ENCODE measurements around the gene RBAK.
"Not testable (repeated sequence)": the region's sequence is repeated elsewhere in the genome, so short reads cannot be mapped to it uniquely, and the experiment has no call there.

Gene RBAK

GRCh38 chr7:5043661-5044060 lies 2.0 kb upstream of the RBAK start:
- Histone ChIP-seq H4K20me1 (ENCODE audit: insufficient read depth, low read length) (no peaks in the 10 kb centered on the region), H3K27me3 (ENCODE audit: insufficient read depth, low read length) (no peaks in the 10 kb centered on the region), H3K9me2 (ENCODE audit: low read depth, low read length) (no peaks in the 10 kb centered on the region), H2AFZ (ENCODE audit: low read length) (no peak overlapping the region), H3K79me2 (ENCODE audit: insufficient read depth, low read length) (no peaks in the 10 kb centered on the region; the same call in 1 of the 2 replicates), H3F3A (ENCODE audit: insufficient read depth, low read length) (no peaks in the 10 kb centered on the region), H3K4me2 (ENCODE audit: low read length) (no peak overlapping the region), H3K9ac (ENCODE audit: low read length) (no peak overlapping the region), H3K4me1 (ENCODE audit: insufficient read depth, low read length, severe bottlenecking) (peaks cover 6% of the 10 kb centered on the region), H3K4me3 (ENCODE audit: low read depth, low read length, poor library complexity, severe bottlenecking) (no peak overlapping the region), H3K27ac (ENCODE audit: low read depth, low read length, poor library complexity, severe bottlenecking) (no peak overlapping the region), H3K36me3 (ENCODE audit: insufficient read depth, low read length) (peaks cover 4% of the 10 kb centered on the region; the same call in 1 of the 2 replicates), H3K9me3 (ENCODE audit: low read length) (no peaks in the 10 kb centered on the region)
- TF ChIP-seq CTCF (IDR thresholded peaks at IDR 0.05; ENCODE audit: low read length) (no peak), EZH2 (IDR thresholded peaks at IDR 0.05; ENCODE audit: borderline replicate concordance, low read length) (no peak)

GRCh38 chr7:5046397-5046732 lies 705 bp downstream of the RBAK start:
- H3K36me3 ChIP-seq (ENCODE audit: insufficient read depth, low read length) = peaks cover 30% of the 10 kb centered on the region
- not testable (repeated sequence) for H4K20me1 ChIP-seq (ENCODE audit: insufficient read depth, low read length); H3K27me3 ChIP-seq (ENCODE audit: insufficient read depth, low read length); H3K27ac ChIP-seq (ENCODE audit: low read depth, low read length, poor library complexity, severe bottlenecking); H2AFZ ChIP-seq (ENCODE audit: low read length); H3K9me2 ChIP-seq (ENCODE audit: low read depth, low read length); H3K4me1 ChIP-seq (ENCODE audit: insufficient read depth, low read length, severe bottlenecking); H3K9me3 ChIP-seq (ENCODE audit: low read length); H3K79me2 ChIP-seq (ENCODE audit: insufficient read depth, low read length); H3F3A ChIP-seq (ENCODE audit: insufficient read depth, low read length)
- H3K4me3 ChIP-seq (ENCODE audit: low read depth, low read length, poor library complexity, severe bottlenecking) = peak overlapping the region; percentile 87
- peak overlapping the region; percentile 91 for H3K9ac ChIP-seq (ENCODE audit: low read length)
- peak overlapping the region; percentile 92 for H3K4me2 ChIP-seq (ENCODE audit: low read length)

DNA sequence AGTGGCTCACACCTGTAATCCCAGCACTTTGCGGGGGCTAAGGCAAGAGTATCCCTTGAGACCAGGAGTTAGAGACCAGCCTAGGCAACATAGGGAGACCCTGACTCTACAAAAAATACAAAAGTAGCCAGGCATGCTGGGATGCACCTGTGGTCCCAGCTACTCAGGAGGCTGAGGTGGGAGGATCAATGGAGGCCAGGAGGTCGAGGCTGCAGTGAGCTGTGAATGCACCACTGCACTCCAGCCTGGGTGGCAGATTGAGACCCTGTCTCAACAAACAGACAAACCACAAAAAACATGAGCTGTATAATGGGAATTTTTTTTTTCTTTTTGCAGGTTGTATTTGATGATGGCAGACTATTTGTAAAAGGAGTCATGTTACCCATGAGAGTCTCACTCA lies 1.5 kb downstream of the RBAK start:
- not testable (repeated sequence) for H3K4me2 ChIP-seq (ENCODE audit: low read length); H3K4me1 ChIP-seq (ENCODE audit: insufficient read depth, low read length, severe bottlenecking); H3F3A ChIP-seq (ENCODE audit: insufficient read depth, low read length); H3K9me2 ChIP-seq (ENCODE audit: low read depth, low read length); H3K9ac ChIP-seq (ENCODE audit: low read length); H3K27me3 ChIP-seq (ENCODE audit: insufficient read depth, low read length); H3K79me2 ChIP-seq (ENCODE audit: insufficient read depth, low read length); H3K27ac ChIP-seq (ENCODE audit: low read depth, low read length, poor library complexity, severe bottlenecking); H3K9me3 ChIP-seq (ENCODE audit: low read length); H2AFZ ChIP-seq (ENCODE audit: low read length); H4K20me1 ChIP-seq (ENCODE audit: insufficient read depth, low read length)
- Histone ChIP-seq H3K36me3 (ENCODE audit: insufficient read depth, low read length) (peaks cover 37% of the 10 kb centered on the region), H3K4me3 (ENCODE audit: low read depth, low read length, poor library complexity, severe bottlenecking) (peak overlapping the region; percentile 87)

- Histone ChIP-seq H3K79me2 (ENCODE audit: insufficient read depth, low read length) (peaks cover 6% of the 10 kb centered on the region), H3F3A (ENCODE audit: insufficient read depth, low read length) (no peaks in the 10 kb centered on the region), H3K27me3 (ENCODE audit: insufficient read depth, low read length) (no peaks in the 10 kb centered on the region), H3K9ac (ENCODE audit: low read length) (no peak overlapping the region), H4K20me1 (ENCODE audit: insufficient read depth, low read length) (no peaks in the 10 kb centered on the region), H3K9me2 (ENCODE audit: low read depth, low read length) (no peaks in the 10 kb centered on the region), H2AFZ (ENCODE audit: low read length) (no peak overlapping the region), H3K4me2 (ENCODE audit: low read length) (no peak overlapping the region), H3K4me3 (ENCODE audit: low read depth, low read length, poor library complexity, severe bottlenecking) (no peak overlapping the region), H3K27ac (ENCODE audit: low read depth, low read length, poor library complexity, severe bottlenecking) (no peak overlapping the region), H3K36me3 (ENCODE audit: insufficient read depth, low read length) (peaks cover 72% of the 10 kb centered on the region), H3K4me1 (ENCODE audit: insufficient read depth, low read length, severe bottlenecking) (no peaks in the 10 kb centered on the region), H3K9me3 (ENCODE audit: low read length) (peaks cover 10% of the 10 kb centered on the region)
- no peak for TF ChIP-seq CTCF (IDR thresholded peaks at IDR 0.05; ENCODE audit: low read length)
- no peak for TF ChIP-seq EZH2 (IDR thresholded peaks at IDR 0.05; ENCODE audit: borderline replicate concordance, low read length)
Observed at GRCh38 chr7:5050676-5051075, 5.0 kb downstream of the RBAK start.

- H3K9me2 ChIP-seq (ENCODE audit: low read depth, low read length); H3K4me1 ChIP-seq (ENCODE audit: insufficient read depth, low read length, severe bottlenecking); H3K9ac ChIP-seq (ENCODE audit: low read length); H3K4me2 ChIP-seq (ENCODE audit: low read length); H3K79me2 ChIP-seq (ENCODE audit: insufficient read depth, low read length); H3K27ac ChIP-seq (ENCODE audit: low read depth, low read length, poor library complexity, severe bottlenecking); H2AFZ ChIP-seq (ENCODE audit: low read length); H3K4me3 ChIP-seq (ENCODE audit: low read depth, low read length, poor library complexity, severe bottlenecking); H4K20me1 ChIP-seq (ENCODE audit: insufficient read depth, low read length); H3F3A ChIP-seq (ENCODE audit: insufficient read depth, low read length); H3K27me3 ChIP-seq (ENCODE audit: insufficient read depth, low read length): not testable (repeated sequence)
- H3K9me3 ChIP-seq (ENCODE audit: low read length) = peaks cover 10% of the 10 kb centered on the region
- peaks cover 81% of the 10 kb centered on the region for H3K36me3 ChIP-seq (ENCODE audit: insufficient read depth, low read length)
Observed at GRCh38 chr7:5051731-5052130, 6.1 kb downstream of the RBAK start.
